Measurements from ENCODE around the gene DLG2.

- TF ChIP-seq POLR2A (IDR thresholded peaks at IDR 0.05) (no peak), CTCF (IDR thresholded peaks at IDR 0.05) (no peak)
Measured at GRCh38 chr11:84136926-84137325, 1490.2 kb downstream of the DLG2 start.
